ENCODE results near the gene AADACL3.

DNA sequence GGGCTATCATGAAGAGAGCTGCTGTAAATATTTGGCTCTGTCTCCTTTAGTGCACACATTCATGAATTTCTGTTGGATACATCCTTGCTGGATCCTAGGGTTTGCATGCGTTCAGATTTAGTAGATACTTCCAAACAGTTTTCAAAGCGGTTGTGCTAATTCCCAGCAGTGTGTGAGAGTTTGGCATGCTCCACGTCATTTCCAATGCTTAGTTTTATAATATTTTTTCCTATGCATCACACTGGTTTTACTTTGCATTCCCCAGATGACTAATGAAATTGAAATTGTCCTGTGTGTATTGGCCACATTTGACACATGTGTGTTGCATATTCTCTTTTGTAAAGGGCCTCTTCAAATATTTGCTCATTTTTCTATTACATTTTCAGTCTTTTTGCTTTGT is 18.5 kb upstream of the AADACL3 start:
- TF ChIP-seq EZH2 (IDR thresholded peaks at IDR 0.05; ENCODE audit: insufficient read depth, poor library complexity, severe bottlenecking) (no peak), EZH2phosphoT487 (IDR thresholded peaks at IDR 0.05; ENCODE audit: insufficient read depth, low read depth) (no peak)
